CD14-positive monocyte (primary cell): ENCODE data around the gene DPH1. TPM values are rescaled to one million over a fixed set of nuclear protein-coding genes. Genes with fewer than 3 reads are reported as not detected.
A peak's percentile ranks its signal among the peaks of the same experiment; 100 is the strongest.

Experiments
- DNase-seq, 3 donors: peaks; one replicate each; pipeline ENCODE4 v3.0.0-alpha.2; 2011 to 2022
- H2AFZ ChIP-seq: 2 replicates; pipeline ENCODE4 v1.6.0; 2012; ENCODE audit warnings: mild to moderate bottlenecking, low read depth, low read length, inconsistent platforms; ENCODE audit not compliant: insufficient read depth, poor library complexity, severe bottlenecking
- H3K27ac ChIP-seq, 2 donors: 1 replicate in 1 of 2; 2 replicates in 1 of 2; pipeline ENCODE4 v1.5.1; 2012 to 2013; ENCODE audit warnings: low read length in 2 of 2, control low read depth in 1 of 2, inconsistent platforms in 1 of 2, low read depth in 1 of 2, mild to moderate bottlenecking in 1 of 2
- H3K27me3 ChIP-seq, 2 donors: one replicate each; pipeline versions ENCODE4 v1.6.0 to v1.6.1; 2011 to 2013; ENCODE audit warnings: low read length in 2 of 2; ENCODE audit not compliant: control insufficient read depth in 2 of 2, insufficient read depth in 2 of 2
- H3K36me3 ChIP-seq, 2 donors: replicated peaks in 1 of 2; 1 replicate in 1 of 2; 2 replicates in 1 of 2; pipeline versions ENCODE4 v1.5.1 to v1.6.1; 2012 to 2013; ENCODE audit warnings: low read length in 2 of 2, control low read depth in 1 of 2, inconsistent platforms in 1 of 2, mild to moderate bottlenecking in 1 of 2; ENCODE audit not compliant: insufficient read depth in 2 of 2, control insufficient read depth in 1 of 2
- H3K4me1 ChIP-seq, 2 donors: 1 replicate in 1 of 2; 2 replicates in 1 of 2; pipeline versions ENCODE4 v1.5.1 to v1.6.1; 2012 to 2013; ENCODE audit warnings: low read length in 2 of 2, control low read depth in 1 of 2, inconsistent platforms in 1 of 2, mild to moderate bottlenecking in 1 of 2, moderate library complexity in 1 of 2; ENCODE audit not compliant: insufficient read depth in 2 of 2, control insufficient read depth in 1 of 2
- H3K4me2 ChIP-seq: replicated peaks from 2 replicates; pipeline ENCODE3; 2012; ENCODE audit warnings: low read length, moderate library complexity, mild to moderate bottlenecking; ENCODE audit not compliant: poor library complexity, severe bottlenecking; ENCODE audit errors: extremely low read depth
- H3K4me3 ChIP-seq, 3 experiments: fragments of 200-600 bp in 1 of 3; sonication (generic) in 1 of 3; replicated peaks in 1 of 3; 1 replicate in 2 of 3; 2 replicates in 1 of 3; pipeline ENCODE4 v1.5.1; 2011 to 2013; ENCODE audit warnings: low read length in 3 of 3, mild to moderate bottlenecking in 3 of 3, control low read depth in 2 of 3, low read depth in 2 of 3, inconsistent platforms in 1 of 3, moderate library complexity in 1 of 3
- H3K79me2 ChIP-seq: 2 replicates; pipeline ENCODE4 v1.6.0; 2012; ENCODE audit warnings: mild to moderate bottlenecking, control low read depth, inconsistent platforms, low read length, moderate library complexity; ENCODE audit not compliant: insufficient read depth
- H3K9ac ChIP-seq: 2 replicates; pipeline ENCODE4 v1.6.0; 2017; ENCODE audit warnings: low read length, mild to moderate bottlenecking; ENCODE audit not compliant: insufficient read depth, poor library complexity, severe bottlenecking
- H3K9me3 ChIP-seq, 2 donors: replicated peaks in 1 of 2; 1 replicate in 1 of 2; 2 replicates in 1 of 2; pipeline versions ENCODE4 v1.5.1 to v1.6.1; 2012 to 2013; ENCODE audit warnings: low read length in 2 of 2, control low read depth in 1 of 2; ENCODE audit not compliant: control insufficient read depth in 1 of 2, insufficient read depth in 1 of 2
- H4K20me1 ChIP-seq: 2 replicates; pipeline ENCODE4 v1.6.0; 2012; ENCODE audit warnings: mild to moderate bottlenecking, low read length, control low read depth, moderate library complexity; ENCODE audit not compliant: insufficient read depth
- H3K27ac Mint-ChIP-seq, 7 donors: one replicate each; pipeline ENCODE4 v1.8.0; 2020; ENCODE audit warnings: mild to moderate bottlenecking in 7 of 7, mixed read lengths in 7 of 7, moderate library complexity in 6 of 7, inconsistent platforms in 2 of 7
- H3K27me3 Mint-ChIP-seq, 3 donors: one replicate each; pipeline ENCODE4 v1.8.0; 2021 to 2022; ENCODE audit warnings: low read depth in 3 of 3, mild to moderate bottlenecking in 3 of 3, mixed read lengths in 3 of 3, moderate library complexity in 3 of 3, inconsistent platforms in 1 of 3
- H3K36me3 Mint-ChIP-seq, 2 donors: one replicate each; pipeline ENCODE4 v1.8.0; 2020; ENCODE audit warnings: mixed read lengths in 2 of 2, inconsistent platforms in 1 of 2, mild to moderate bottlenecking in 1 of 2
- H3K4me1 Mint-ChIP-seq: one replicate; pipeline ENCODE4 v1.8.0; 2020; ENCODE audit warnings: mild to moderate bottlenecking, mixed read lengths
- H3K4me3 Mint-ChIP-seq, 2 donors: one replicate each; pipeline ENCODE4 v1.8.0; 2020; ENCODE audit warnings: mild to moderate bottlenecking in 2 of 2, mixed read lengths in 2 of 2, moderate library complexity in 1 of 2
- H3K9me3 Mint-ChIP-seq, 7 donors: one replicate each; pipeline ENCODE4 v1.8.0; 2020 to 2022; ENCODE audit warnings: mixed read lengths in 7 of 7, mild to moderate bottlenecking in 6 of 7, moderate library complexity in 6 of 7, inconsistent platforms in 2 of 7
- WGBS: methylation state at CpG from one replicate; pipeline ENCODE4 v1.1.5; 2013; ENCODE audit warnings: missing lambda C conversion rate; ENCODE audit not compliant: insufficient coverage; 5-methylcytosine and 5-hydroxymethylcytosine counted together
- intact Hi-C, 2 donors: fragments of 100-400 bp; cut with micrococcal nuclease; formaldehyde crosslinking; loops; one replicate each; pipeline versions ENCODE4 v1.15.0 to v1.15.1; 2023
- polyA plus RNA-seq, 3 donors: library from polyadenylated mRNA; depleted of rRNA in 1 of 3; unstranded in 2 of 3; stranded (reverse) in 1 of 3; fragments of 300-500 nt in 2 of 3; fragments of >200 nt in 1 of 3; fragmentation: Illumina TruSeq in 2 of 3; gene quantifications; 1 replicate in 2 of 3; 2 replicates in 1 of 3; pipeline ENCODE4 v1.2.3, GENCODE V29; 2012 to 2021
- TF ChIP-seq, protein P1 (sequence below): fragments of 200-600 bp; IDR thresholded peaks from one replicate; pipeline ENCODE4 v1.8.0; 2022; ENCODE audit warnings: antibody characterized with exemption, mild to moderate bottlenecking

Gene DPH1
- polyA plus RNA-seq, 3 donors = 7.5 to 29.4 (median 9.3) TPM

DNA sequence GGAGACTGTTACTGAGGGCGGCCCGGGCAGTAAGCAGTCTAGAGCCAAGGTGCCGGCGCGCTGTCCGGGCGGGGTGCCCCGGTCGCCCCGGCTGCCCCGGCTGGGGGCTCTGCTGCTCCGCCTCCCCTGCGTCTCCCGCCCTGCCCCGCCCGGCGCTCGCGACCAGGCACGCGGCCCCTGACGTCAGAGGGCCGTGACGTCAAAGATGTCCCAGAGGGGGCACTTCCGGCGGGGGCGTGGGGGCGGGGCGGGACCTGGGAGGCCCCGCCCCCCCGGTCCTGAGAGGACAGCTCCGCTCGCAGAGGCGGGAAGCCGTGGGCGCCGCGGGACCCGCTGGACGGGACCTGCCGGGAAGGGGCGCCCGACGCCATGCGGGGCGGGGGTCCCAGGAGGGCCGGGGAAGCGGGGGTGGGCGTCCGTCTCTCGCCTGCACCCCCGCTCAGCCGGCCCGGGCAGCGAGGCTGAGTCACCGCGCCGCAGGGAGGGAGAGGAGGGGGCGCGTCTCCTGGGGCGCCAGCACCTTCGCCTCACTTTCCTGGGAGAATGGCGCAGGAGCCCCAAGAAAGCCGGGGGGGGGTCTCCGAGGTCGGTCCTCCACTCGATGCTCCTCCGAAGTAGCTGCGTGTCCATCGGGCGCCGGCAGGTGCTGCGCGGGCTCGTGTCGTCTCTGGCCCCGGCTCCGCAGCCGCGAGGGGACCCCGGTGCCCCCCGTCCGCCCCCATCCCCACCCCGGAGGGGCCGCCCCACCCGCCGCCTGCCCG lies 20.5 kb downstream of the DPH1 start:
- H3K79me2 ChIP-seq = no peaks in the 10 kb centered on the region
- H3K27ac ChIP-seq = no peak overlapping the region
- H3K9me3 ChIP-seq = no peaks in the 10 kb centered on the region
- Mint-ChIP-seq H3K27ac (no peak overlapping the region), H3K4me1 (peaks cover 28% of the 10 kb centered on the region), H3K9me3 (peaks cover 0 to 22% (median 7%) of the 10 kb centered on the region in 7 donors), H3K4me3 (no peak overlapping the region), H3K27me3 (peaks cover 45 to 69% (median 57%) of the 10 kb centered on the region in 3 donors), H3K36me3 (no peaks in the 10 kb centered on the region)
- under 1% methylated on average over 80 of the region's 88 CpGs for WGBS
- H3K4me3 ChIP-seq = peak overlapping the region in 2 of 3 experiments; percentile 8 to 67
- no peak overlapping the region for H2AFZ ChIP-seq
- H3K4me1 ChIP-seq = peaks cover 24 to 51% of the 10 kb centered on the region in 2 donors
- peak in 2 of 3 donors; percentile 63 to 71 for DNase-seq
- peaks cover 41 to 60% of the 10 kb centered on the region in 2 donors for H3K27me3 ChIP-seq
- H3K4me2 ChIP-seq = peak overlapping the region; percentile 71
- no peaks in the 10 kb centered on the region for H3K36me3 ChIP-seq
- intact Hi-C loops = loop anchor here (5.0 to 10.0 kb wide), 3 partner anchors 104 to 302 kb away; no protein-coding TSS in a partner anchor
- TF ChIP-seq, protein P1, sequence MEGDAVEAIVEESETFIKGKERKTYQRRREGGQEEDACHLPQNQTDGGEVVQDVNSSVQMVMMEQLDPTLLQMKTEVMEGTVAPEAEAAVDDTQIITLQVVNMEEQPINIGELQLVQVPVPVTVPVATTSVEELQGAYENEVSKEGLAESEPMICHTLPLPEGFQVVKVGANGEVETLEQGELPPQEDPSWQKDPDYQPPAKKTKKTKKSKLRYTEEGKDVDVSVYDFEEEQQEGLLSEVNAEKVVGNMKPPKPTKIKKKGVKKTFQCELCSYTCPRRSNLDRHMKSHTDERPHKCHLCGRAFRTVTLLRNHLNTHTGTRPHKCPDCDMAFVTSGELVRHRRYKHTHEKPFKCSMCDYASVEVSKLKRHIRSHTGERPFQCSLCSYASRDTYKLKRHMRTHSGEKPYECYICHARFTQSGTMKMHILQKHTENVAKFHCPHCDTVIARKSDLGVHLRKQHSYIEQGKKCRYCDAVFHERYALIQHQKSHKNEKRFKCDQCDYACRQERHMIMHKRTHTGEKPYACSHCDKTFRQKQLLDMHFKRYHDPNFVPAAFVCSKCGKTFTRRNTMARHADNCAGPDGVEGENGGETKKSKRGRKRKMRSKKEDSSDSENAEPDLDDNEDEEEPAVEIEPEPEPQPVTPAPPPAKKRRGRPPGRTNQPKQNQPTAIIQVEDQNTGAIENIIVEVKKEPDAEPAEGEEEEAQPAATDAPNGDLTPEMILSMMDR = no peak
- peaks cover 7% of the 10 kb centered on the region for H4K20me1 ChIP-seq
- H3K9ac ChIP-seq = no peak overlapping the region

DNA sequence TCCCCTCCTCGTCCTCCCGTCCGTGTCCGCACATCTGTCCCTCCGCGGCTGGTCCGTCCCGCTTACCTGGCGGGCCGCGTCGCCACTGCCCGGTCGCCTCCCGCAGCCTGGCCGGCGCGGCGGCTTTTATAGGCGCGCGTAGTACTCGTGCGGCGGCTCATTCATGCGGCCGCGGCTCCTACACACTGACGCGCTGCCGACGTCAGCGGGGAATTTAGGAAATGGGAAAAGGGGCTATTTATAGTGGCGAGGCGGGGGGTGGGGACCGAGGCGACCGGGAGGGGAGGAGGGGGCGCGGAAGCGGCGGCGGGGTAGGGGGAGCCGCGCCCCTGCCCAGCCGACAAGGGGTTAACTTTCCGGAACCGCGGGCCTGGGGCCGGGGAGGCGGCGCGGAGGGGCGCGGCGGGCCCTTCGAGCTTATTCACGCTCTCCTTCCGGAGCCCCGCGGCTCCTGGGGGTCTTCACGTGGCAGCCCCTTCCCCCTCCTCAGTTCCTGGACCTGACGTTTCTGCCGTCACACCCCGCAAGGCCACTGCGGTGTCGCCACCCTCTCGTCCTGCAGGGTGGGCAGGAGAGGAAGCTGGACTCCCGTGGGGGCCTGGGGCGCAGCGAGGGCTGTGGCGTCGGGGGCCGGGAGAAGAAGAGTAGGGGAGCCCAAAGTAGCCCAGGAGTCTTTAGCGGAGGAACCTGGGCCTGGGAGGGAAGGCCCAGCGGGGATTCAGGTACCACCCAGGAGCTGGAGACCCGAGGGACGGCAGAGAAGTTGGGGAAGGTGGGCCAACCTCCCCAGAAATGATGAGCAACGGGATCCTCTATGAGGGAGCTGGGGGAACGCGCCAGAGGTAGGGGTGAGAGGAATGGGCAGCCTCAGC lies 21.3 kb downstream of the DPH1 start:
- Histone ChIP-seq H3K9me3 (no peaks in the 10 kb centered on the region), H3K4me3 (peak overlapping the region in 1 of 3 experiments; percentile 67), H3K4me1 (peaks cover 27 to 58% of the 10 kb centered on the region in 2 donors), H3K36me3 (no peaks in the 10 kb centered on the region), H3K27ac (no peak overlapping the region), H2AFZ (no peak overlapping the region), H3K4me2 (peak overlapping the region; percentile 71), H4K20me1 (peaks cover 7% of the 10 kb centered on the region), H3K27me3 (peaks cover 41 to 62% of the 10 kb centered on the region in 2 donors), H3K79me2 (no peaks in the 10 kb centered on the region), H3K9ac (no peak overlapping the region)
- TF ChIP-seq, protein P1 = no peak
- Mint-ChIP-seq H3K36me3 (no peaks in the 10 kb centered on the region), H3K9me3 (peaks cover 0 to 22% (median 7%) of the 10 kb centered on the region in 7 donors), H3K27me3 (peaks cover 47 to 72% (median 59%) of the 10 kb centered on the region in 3 donors), H3K4me1 (peaks cover 30% of the 10 kb centered on the region), H3K27ac (peak overlapping the region in 4 of 7 donors; percentile 11 to 82 (median 48)), H3K4me3 (peak overlapping the region; percentile 27 to 78)
- intact Hi-C loops = loop anchor here (5.0 to 10.0 kb wide), 3 partner anchors 104 to 301 kb away; no protein-coding TSS in a partner anchor
- peak in 1 of 3 donors; percentile 78 for DNase-seq
- 3% methylated on average over 71 of the region's 81 CpGs for WGBS
